Measurements from ENCODE around the gene BCL7C. TPM values are rescaled to one million over a fixed set of nuclear protein-coding genes. Genes with fewer than 3 reads are reported as not detected.

Gene BCL7C
- total and polyA plus RNA-seq, 2 of the 4 experiments (the other 2 are of a cell fraction), result 32.3 to 34.9 TPM

DNA sequence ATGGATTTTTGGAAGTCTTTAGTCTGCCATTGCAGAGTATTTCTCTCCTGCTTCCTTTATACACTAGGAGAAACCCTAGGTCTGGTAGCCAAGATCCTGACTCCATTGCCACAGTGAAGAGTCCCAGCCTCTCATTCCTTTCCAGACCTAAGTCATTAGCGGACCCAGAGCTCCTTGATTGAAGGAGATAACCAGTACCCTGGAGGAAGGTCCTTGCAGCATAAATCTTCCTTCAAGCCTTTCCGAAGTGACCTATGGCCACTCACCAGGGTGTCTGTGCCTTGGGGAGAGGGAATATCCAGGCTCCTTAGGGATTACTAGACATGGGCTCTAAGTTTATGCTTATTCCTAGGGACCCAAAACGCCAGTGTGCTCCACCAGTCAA is 35.8 kb downstream of the BCL7C start:
- Histone ChIP-seq H3K9ac (ENCODE audit: low read depth, low read length) (no peak overlapping the region), H3K4ac (ENCODE audit: low read depth, low read length) (no peak overlapping the region), H3K18ac (ENCODE audit: low read depth, low read length) (no peak overlapping the region), H4K91ac (ENCODE audit: insufficient read depth, low read depth, low read length) (no peak overlapping the region), H3K27me3 (ENCODE audit: control insufficient read depth, insufficient read depth, low read length) (no peaks in the 10 kb centered on the region), H2AFZ (replicated peaks; ENCODE audit: low read length, poor library complexity) (no peak overlapping the region), H3K79me1 (ENCODE audit: low read depth in 1 of 2, low read length in 2 of 2) (peaks cover 0 to 8% of the 10 kb centered on the region in 2 experiments; a peak in 2 of 4 replicates), H2BK5ac (ENCODE audit: low read depth, low read length, poor library complexity, severe bottlenecking) (no peak overlapping the region), H4K8ac (ENCODE audit: low read depth in 2 of 2, low read length in 2 of 2) (no peak overlapping the region), H3K9me3 (ENCODE audit: control insufficient read depth, insufficient read depth, low read length) (no peaks in the 10 kb centered on the region), H3K36me3 (ENCODE audit: control insufficient read depth, insufficient read depth, low read length) (peaks cover 16% of the 10 kb centered on the region), H3K4me1 (ENCODE audit: control insufficient read depth, insufficient read depth, low read length) (no peaks in the 10 kb centered on the region), H3K4me2 (ENCODE audit: low read depth, low read length) (no peak overlapping the region), H4K5ac (ENCODE audit: low read depth, low read length) (no peak overlapping the region), H3K4me3 (ENCODE audit: insufficient read depth, low read depth, low read length) (no peak overlapping the region), H3K23ac (ENCODE audit: low read depth, low read length) (no peak overlapping the region), H4K20me1 (ENCODE audit: insufficient read depth, low read length) (no peaks in the 10 kb centered on the region; the same call in 1 of the 2 replicates), H2BK15ac (ENCODE audit: low read depth, low read length) (no peak overlapping the region), H3K9me1 (ENCODE audit: insufficient read depth, low read length) (peaks cover 4% of the 10 kb centered on the region; the same call in 1 of the 2 replicates), H3K14ac (replicated peaks; ENCODE audit: low read depth, low read length) (no peak overlapping the region), H2AK5ac (ENCODE audit: low read depth, low read length) (no peak overlapping the region), H3K56ac (ENCODE audit: extremely low read depth, insufficient read depth, low read length) (no peak overlapping the region), H2AK9ac (replicated peaks; ENCODE audit: low read depth, low read length, poor library complexity) (no peak overlapping the region), H2BK20ac (ENCODE audit: low read depth, low read length) (no peak overlapping the region), H2BK120ac (ENCODE audit: low read depth, low read length) (no peak overlapping the region), H3K27ac (ENCODE audit: insufficient read depth, low read length) (no peak overlapping the region)
- ATAC-seq (ENCODE audit: low read depth) (no peak), DNase-seq (no peak)
- TF ChIP-seq SMC3 (IDR thresholded peaks at IDR 0.05; ENCODE audit: low read depth, low read length), result no peak
- no peak for TF ChIP-seq MXI1 (IDR thresholded peaks at IDR 0.05; ENCODE audit: borderline replicate concordance, low read depth, low read length)
- no peak for TF ChIP-seq CHD1 (IDR thresholded peaks at IDR 0.05; ENCODE audit: low read depth, low read length)
- TF ChIP-seq RFX5 (IDR thresholded peaks at IDR 0.05; ENCODE audit: low read depth, low read length), result no peak
- TF ChIP-seq MAFK (IDR thresholded peaks at IDR 0.05; ENCODE audit: low read depth, low read length), result no peak
- TF ChIP-seq POLR2A (IDR thresholded peaks at IDR 0.05; ENCODE audit: low read depth, low read length), result no peak
- TF ChIP-seq, protein P1, sequence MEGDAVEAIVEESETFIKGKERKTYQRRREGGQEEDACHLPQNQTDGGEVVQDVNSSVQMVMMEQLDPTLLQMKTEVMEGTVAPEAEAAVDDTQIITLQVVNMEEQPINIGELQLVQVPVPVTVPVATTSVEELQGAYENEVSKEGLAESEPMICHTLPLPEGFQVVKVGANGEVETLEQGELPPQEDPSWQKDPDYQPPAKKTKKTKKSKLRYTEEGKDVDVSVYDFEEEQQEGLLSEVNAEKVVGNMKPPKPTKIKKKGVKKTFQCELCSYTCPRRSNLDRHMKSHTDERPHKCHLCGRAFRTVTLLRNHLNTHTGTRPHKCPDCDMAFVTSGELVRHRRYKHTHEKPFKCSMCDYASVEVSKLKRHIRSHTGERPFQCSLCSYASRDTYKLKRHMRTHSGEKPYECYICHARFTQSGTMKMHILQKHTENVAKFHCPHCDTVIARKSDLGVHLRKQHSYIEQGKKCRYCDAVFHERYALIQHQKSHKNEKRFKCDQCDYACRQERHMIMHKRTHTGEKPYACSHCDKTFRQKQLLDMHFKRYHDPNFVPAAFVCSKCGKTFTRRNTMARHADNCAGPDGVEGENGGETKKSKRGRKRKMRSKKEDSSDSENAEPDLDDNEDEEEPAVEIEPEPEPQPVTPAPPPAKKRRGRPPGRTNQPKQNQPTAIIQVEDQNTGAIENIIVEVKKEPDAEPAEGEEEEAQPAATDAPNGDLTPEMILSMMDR (conservative IDR thresholded peaks at IDR 0.05; ENCODE audit: low read depth, low read length), result no peak
- TF ChIP-seq, protein P2, sequence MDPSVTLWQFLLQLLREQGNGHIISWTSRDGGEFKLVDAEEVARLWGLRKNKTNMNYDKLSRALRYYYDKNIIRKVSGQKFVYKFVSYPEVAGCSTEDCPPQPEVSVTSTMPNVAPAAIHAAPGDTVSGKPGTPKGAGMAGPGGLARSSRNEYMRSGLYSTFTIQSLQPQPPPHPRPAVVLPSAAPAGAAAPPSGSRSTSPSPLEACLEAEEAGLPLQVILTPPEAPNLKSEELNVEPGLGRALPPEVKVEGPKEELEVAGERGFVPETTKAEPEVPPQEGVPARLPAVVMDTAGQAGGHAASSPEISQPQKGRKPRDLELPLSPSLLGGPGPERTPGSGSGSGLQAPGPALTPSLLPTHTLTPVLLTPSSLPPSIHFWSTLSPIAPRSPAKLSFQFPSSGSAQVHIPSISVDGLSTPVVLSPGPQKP (IDR thresholded peaks at IDR 0.05; ENCODE audit: borderline replicate concordance, low read depth, low read length), result no peak
- no peak for TF ChIP-seq BHLHE40 (IDR thresholded peaks at IDR 0.05; ENCODE audit: low read depth, low read length)
- TF ChIP-seq MAZ (IDR thresholded peaks at IDR 0.05; ENCODE audit: borderline replicate concordance, low read depth, low read length), result no peak
- TF ChIP-seq NFE2L2 (IDR thresholded peaks at IDR 0.05; ENCODE audit: low read depth, low read length), result no peak
- TF ChIP-seq CEBPB (IDR thresholded peaks at IDR 0.05; ENCODE audit: low read depth, low read length), result no peak
- no peak for TF ChIP-seq FOS (IDR thresholded peaks at IDR 0.05; ENCODE audit: low read depth, low read length)
- no peak for TF ChIP-seq RCOR1 (IDR thresholded peaks at IDR 0.05; ENCODE audit: insufficient replicate concordance, low read length)
- TF ChIP-seq, protein P3, sequence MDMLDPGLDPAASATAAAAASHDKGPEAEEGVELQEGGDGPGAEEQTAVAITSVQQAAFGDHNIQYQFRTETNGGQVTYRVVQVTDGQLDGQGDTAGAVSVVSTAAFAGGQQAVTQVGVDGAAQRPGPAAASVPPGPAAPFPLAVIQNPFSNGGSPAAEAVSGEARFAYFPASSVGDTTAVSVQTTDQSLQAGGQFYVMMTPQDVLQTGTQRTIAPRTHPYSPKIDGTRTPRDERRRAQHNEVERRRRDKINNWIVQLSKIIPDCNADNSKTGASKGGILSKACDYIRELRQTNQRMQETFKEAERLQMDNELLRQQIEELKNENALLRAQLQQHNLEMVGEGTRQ (IDR thresholded peaks at IDR 0.05; ENCODE audit: low read depth, low read length), result no peak
- no peak for TF ChIP-seq RAD21 (IDR thresholded peaks at IDR 0.05; ENCODE audit: low read length)
- intact Hi-C loops (cut with micrococcal nuclease) (no loop called here), dilution Hi-C loops (cut with HindIII; ENCODE audit: low sequenced_read_pairs, unreplicated experiment) (no loop called here), in situ Hi-C loops (cut with MboI; ENCODE audit: low sequenced_read_pairs) (no loop called here)
- POLR2A ChIA-PET (ENCODE audit: unreplicated experiment), result no interaction called here
- CTCF ChIA-PET, result interaction anchor here (1.0 to 1.1 kb wide), 2 partner anchors 11 to 44 kb away, joined by 5 to 7 read pairs; no protein-coding TSS in a partner anchor
- WGBS, 2 experiments (ENCODE audit: extremely low coverage in 2 of 2, insufficient read length in 1 of 2), result 100% methylated on average over 1 of the region's 3 CpGs; no CpG with 5 or more reads in 1 of the 2 experiments
- BruUV-seq (replicated peaks), result no TSS peak
